RPMI8226 (cell line): ENCODE results near the gene SPSB1.

Source experiments
- DNase-seq: peaks from one replicate; pipeline ENCODE4 v3.0.0-alpha.2; 2015

The SPSB1 gene

GRCh38 chr1:9292361-9293240 is at the start of gene SPSB1:
Gene SPSB1, plus strand, starts transcription at chr1:9292894. Its CDS starts 62,998 bp downstream, at chr1:9355892.
- peak; percentile 90 for DNase-seq

- no peak for DNase-seq
Observed at GRCh38 chr1:9243066-9243739, 49.5 kb upstream of the SPSB1 start.

- DNase-seq = no peak
Observed at GRCh38 chr1:9244501-9245229, 48.0 kb upstream of the SPSB1 start.

GRCh38 chr1:9245230-9245619 is 47.5 kb upstream of the SPSB1 start:
- no peak for DNase-seq

GRCh38 chr1:9245661-9246060 is 47.0 kb upstream of the SPSB1 start:
- DNase-seq = no peak

GRCh38 chr1:9246215-9246614 is 46.5 kb upstream of the SPSB1 start:
- DNase-seq = no peak

- no peak for DNase-seq
Observed at GRCh38 chr1:9246841-9247785, 45.6 kb upstream of the SPSB1 start.

GRCh38 chr1:9247894-9248293 is 44.8 kb upstream of the SPSB1 start:
- no peak for DNase-seq

- no peak for DNase-seq
Observed at GRCh38 chr1:9248341-9249262, 44.1 kb upstream of the SPSB1 start.

- no peak for DNase-seq
Observed at GRCh38 chr1:9249263-9249533, 43.5 kb upstream of the SPSB1 start.

- peak; percentile 24 for DNase-seq
Observed at GRCh38 chr1:9249534-9250410, 42.9 kb upstream of the SPSB1 start.

GRCh38 chr1:9250411-9251381 is 42.0 kb upstream of the SPSB1 start:
- DNase-seq = no peak

GRCh38 chr1:9251501-9251900 is 41.2 kb upstream of the SPSB1 start:
- DNase-seq = no peak

GRCh38 chr1:9253004-9253403 is 39.7 kb upstream of the SPSB1 start:
- no peak for DNase-seq

- DNase-seq = no peak
Observed at GRCh38 chr1:9253453-9254105, 39.1 kb upstream of the SPSB1 start.

- no peak for DNase-seq
Observed at GRCh38 chr1:9256332-9256731, 36.4 kb upstream of the SPSB1 start.

GRCh38 chr1:9257851-9258250 is 34.8 kb upstream of the SPSB1 start:
- DNase-seq = no peak

GRCh38 chr1:9258629-9259028 is 34.1 kb upstream of the SPSB1 start:
- DNase-seq = no peak
